ENCODE measurements around the gene PADI6.

The PADI6 gene

DNA sequence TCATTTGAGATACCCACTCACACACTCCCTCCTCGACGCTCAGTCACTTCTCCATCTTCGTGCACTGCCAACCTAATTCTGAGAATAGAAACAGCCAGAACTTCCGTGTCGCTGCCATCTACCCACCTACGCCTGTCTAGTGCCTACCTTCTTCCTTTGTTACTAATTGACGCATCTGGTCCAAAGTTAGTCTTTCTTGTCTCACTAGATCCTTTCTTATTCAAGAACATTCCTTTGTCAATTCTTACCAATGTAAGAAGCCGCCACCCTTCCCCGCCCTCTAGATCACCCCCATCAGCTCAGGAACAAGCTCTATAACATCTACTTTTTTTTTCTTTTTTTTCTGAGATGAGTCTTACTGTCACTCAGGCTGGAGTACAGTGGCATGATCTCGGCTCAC lies 3.7 kb downstream of the PADI6 start:
- in situ Hi-C loops (cut with MboI; ENCODE audit: low pct_unique_long_range_greater_than_20kb, low sequenced_read_pairs, unreplicated experiment) = no loop called here
- no peak for DNase-seq (ENCODE audit: low spot score)
- TF ChIP-seq, protein P1, sequence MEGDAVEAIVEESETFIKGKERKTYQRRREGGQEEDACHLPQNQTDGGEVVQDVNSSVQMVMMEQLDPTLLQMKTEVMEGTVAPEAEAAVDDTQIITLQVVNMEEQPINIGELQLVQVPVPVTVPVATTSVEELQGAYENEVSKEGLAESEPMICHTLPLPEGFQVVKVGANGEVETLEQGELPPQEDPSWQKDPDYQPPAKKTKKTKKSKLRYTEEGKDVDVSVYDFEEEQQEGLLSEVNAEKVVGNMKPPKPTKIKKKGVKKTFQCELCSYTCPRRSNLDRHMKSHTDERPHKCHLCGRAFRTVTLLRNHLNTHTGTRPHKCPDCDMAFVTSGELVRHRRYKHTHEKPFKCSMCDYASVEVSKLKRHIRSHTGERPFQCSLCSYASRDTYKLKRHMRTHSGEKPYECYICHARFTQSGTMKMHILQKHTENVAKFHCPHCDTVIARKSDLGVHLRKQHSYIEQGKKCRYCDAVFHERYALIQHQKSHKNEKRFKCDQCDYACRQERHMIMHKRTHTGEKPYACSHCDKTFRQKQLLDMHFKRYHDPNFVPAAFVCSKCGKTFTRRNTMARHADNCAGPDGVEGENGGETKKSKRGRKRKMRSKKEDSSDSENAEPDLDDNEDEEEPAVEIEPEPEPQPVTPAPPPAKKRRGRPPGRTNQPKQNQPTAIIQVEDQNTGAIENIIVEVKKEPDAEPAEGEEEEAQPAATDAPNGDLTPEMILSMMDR (IDR thresholded peaks at IDR 0.05; ENCODE audit: extremely low read depth, insufficient read depth, missing control alignments) = no peak

DNA sequence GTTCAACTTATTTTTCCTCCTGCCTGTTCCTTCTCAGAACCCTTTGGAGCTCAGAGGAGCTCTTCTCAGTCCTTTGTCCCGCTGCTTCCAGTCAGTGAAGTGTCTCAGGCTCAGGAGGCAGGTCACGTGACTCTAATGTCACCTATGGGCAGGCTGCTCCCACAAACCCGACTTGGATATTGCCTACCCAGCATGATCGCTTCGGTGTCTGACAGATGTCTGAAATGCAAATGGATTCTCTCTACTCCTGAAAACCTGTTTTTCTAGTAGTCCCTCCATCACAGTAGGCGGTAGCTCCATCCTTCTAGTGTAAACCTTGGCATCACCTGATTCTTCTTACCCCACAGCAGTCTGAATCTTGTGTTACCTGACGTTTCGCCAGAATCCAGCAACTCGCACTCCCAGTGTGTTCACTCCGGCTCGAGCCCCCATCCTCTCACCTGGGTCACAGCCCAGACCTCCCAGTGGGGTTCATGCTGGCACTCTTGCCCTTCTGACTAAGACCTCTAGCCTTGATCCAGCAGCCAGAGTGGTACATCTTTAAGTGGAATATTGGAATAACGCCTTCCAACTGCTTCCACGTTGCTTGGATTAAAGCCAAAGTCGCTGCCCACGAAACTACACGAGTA lies 5.4 kb downstream of the PADI6 start:
- in situ Hi-C loops (cut with MboI; ENCODE audit: low pct_unique_long_range_greater_than_20kb, low sequenced_read_pairs, unreplicated experiment) = no loop called here
- TF ChIP-seq, protein P1 (IDR thresholded peaks at IDR 0.05; ENCODE audit: extremely low read depth, insufficient read depth, missing control alignments) = no peak
- no peak for DNase-seq (ENCODE audit: low spot score)

DNA sequence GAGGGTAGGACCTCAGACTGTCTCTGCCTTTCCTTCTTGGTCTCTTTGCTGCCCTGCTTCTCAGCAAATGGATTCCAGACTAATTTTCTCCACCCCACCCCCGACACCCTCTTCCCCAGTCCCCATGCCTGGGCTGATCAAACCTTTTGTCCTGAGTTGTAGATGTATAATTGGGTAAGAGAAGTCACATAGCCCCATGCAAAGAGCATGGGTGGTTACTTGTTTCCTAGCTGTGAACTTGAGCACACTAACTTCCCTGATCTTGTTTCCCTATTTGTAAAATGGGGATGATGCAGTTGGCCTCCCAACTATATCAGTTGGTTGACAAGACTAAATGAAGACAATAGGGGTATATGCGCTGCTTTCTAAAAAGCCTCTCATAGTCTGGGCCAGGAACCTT lies 9.2 kb downstream of the PADI6 start:
- in situ Hi-C loops (cut with MboI; ENCODE audit: low pct_unique_long_range_greater_than_20kb, low sequenced_read_pairs, unreplicated experiment) = no loop called here

DNA sequence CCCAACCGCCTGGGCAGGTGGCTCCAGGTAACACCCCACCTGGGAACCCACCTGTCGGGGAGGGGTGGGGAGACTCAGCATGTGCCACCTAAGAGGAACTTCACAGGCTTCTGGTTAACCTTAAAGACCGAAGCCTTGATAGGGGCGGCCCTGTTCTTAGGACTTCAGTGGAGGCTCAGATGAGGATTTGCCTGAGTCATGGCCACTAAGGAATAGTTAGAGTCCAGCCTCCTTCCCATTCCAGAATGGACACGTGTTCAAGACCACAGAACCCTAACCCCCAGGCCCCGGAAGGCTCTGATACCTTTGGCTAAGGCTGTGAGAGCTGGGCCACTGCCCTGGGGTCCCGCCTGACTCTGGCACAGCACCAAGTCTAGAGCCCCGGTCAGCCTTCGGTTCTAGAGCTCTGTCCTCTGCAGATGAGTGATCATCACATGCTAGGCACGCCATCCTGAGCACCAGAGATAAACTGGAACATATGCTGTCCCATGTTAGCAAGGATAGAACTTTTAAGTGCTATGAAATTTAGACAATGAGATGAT lies 20.3 kb downstream of the PADI6 start:
- DNase-seq (ENCODE audit: low spot score) = no peak
- TF ChIP-seq, protein P1 (IDR thresholded peaks at IDR 0.05; ENCODE audit: extremely low read depth, insufficient read depth, missing control alignments) = no peak
- in situ Hi-C loops (cut with MboI; ENCODE audit: low pct_unique_long_range_greater_than_20kb, low sequenced_read_pairs, unreplicated experiment) = no loop called here

More for the DNA sequence above, 9.2 kb downstream of the PADI6 start:
- no peak for DNase-seq (ENCODE audit: low spot score)
- TF ChIP-seq, protein P1 (IDR thresholded peaks at IDR 0.05; ENCODE audit: extremely low read depth, insufficient read depth, missing control alignments) = no peak

GRCh38 chr1:17393230-17393629 lies 21.2 kb downstream of the PADI6 start:
- TF ChIP-seq, protein P1 (IDR thresholded peaks at IDR 0.05; ENCODE audit: extremely low read depth, insufficient read depth, missing control alignments) = no peak

GRCh38 chr1:17397910-17398695 lies 26.1 kb downstream of the PADI6 start:
- DNase-seq (ENCODE audit: low spot score) = no peak
- in situ Hi-C loops (cut with MboI; ENCODE audit: low pct_unique_long_range_greater_than_20kb, low sequenced_read_pairs, unreplicated experiment) = no loop called here
- TF ChIP-seq, protein P1 (IDR thresholded peaks at IDR 0.05; ENCODE audit: extremely low read depth, insufficient read depth, missing control alignments) = no peak

More at GRCh38 chr1:17393230-17393629, 21.2 kb downstream of the PADI6 start:
- no peak for DNase-seq (ENCODE audit: low spot score)
- in situ Hi-C loops (cut with MboI; ENCODE audit: low pct_unique_long_range_greater_than_20kb, low sequenced_read_pairs, unreplicated experiment) = no loop called here
